ENCODE results near the gene CHPT1. TPM values are rescaled to one million over a fixed set of nuclear protein-coding genes. Genes with fewer than 3 reads are reported as not detected.

The CHPT1 gene
- total and polyA plus RNA-seq, 9 of the 15 experiments (the other 6 are each of a cell fraction or from before 2014, with no cell fraction given), result 15.3 to 210 (median 91.9) TPM

DNA sequence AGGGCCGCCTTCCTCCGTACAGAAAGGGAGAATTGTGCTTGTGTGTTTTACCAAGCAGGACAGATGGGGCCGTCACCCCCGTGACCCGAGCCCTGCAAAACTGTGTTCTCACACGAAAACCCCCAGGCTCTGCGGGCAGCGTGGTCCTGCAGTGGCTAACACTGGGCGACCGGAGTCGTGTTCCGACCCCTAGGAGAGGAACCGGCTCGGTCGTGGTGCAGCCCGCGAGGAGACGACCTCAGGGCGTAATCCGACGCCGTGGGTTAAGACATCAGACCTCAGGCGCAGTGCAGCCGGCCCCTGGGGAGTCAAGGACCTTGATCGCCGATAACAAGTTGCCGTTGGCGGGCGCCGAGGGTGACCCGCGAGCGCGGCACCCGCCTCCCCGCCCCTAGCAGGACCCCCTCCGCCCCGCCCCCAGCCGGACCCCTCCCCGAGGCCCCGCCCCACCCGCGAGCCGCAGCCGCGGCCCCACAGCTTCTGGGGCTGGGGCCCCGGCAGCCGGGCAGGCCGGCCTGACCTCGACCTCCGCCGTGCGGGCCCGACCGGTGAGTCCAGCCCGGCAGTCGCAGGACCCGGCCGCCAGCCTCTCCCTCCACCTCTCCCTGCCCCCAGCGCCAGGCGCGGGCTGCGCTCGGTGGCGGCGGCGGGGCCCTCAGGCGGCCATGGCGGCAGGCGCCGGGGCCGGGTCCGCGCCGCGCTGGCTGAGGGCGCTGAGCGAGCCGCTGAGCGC, at the start of gene CHPT1 (continued):
- TF ChIP-seq, protein P1, sequence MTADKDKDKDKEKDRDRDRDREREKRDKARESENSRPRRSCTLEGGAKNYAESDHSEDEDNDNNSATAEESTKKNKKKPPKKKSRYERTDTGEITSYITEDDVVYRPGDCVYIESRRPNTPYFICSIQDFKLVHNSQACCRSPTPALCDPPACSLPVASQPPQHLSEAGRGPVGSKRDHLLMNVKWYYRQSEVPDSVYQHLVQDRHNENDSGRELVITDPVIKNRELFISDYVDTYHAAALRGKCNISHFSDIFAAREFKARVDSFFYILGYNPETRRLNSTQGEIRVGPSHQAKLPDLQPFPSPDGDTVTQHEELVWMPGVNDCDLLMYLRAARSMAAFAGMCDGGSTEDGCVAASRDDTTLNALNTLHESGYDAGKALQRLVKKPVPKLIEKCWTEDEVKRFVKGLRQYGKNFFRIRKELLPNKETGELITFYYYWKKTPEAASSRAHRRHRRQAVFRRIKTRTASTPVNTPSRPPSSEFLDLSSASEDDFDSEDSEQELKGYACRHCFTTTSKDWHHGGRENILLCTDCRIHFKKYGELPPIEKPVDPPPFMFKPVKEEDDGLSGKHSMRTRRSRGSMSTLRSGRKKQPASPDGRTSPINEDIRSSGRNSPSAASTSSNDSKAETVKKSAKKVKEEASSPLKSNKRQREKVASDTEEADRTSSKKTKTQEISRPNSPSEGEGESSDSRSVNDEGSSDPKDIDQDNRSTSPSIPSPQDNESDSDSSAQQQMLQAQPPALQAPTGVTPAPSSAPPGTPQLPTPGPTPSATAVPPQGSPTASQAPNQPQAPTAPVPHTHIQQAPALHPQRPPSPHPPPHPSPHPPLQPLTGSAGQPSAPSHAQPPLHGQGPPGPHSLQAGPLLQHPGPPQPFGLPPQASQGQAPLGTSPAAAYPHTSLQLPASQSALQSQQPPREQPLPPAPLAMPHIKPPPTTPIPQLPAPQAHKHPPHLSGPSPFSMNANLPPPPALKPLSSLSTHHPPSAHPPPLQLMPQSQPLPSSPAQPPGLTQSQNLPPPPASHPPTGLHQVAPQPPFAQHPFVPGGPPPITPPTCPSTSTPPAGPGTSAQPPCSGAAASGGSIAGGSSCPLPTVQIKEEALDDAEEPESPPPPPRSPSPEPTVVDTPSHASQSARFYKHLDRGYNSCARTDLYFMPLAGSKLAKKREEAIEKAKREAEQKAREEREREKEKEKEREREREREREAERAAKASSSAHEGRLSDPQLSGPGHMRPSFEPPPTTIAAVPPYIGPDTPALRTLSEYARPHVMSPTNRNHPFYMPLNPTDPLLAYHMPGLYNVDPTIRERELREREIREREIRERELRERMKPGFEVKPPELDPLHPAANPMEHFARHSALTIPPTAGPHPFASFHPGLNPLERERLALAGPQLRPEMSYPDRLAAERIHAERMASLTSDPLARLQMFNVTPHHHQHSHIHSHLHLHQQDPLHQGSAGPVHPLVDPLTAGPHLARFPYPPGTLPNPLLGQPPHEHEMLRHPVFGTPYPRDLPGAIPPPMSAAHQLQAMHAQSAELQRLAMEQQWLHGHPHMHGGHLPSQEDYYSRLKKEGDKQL (CRISPR knock-in tag; IDR thresholded peaks at IDR 0.05; ENCODE audit: borderline replicate concordance), result no peak
- TF ChIP-seq STAT5A (IDR thresholded peaks at IDR 0.05; ENCODE audit: borderline replicate concordance, low read length), result no peak
- no peak for TF ChIP-seq ZNF316 (IDR thresholded peaks at IDR 0.05)
- TF ChIP-seq, protein P2, sequence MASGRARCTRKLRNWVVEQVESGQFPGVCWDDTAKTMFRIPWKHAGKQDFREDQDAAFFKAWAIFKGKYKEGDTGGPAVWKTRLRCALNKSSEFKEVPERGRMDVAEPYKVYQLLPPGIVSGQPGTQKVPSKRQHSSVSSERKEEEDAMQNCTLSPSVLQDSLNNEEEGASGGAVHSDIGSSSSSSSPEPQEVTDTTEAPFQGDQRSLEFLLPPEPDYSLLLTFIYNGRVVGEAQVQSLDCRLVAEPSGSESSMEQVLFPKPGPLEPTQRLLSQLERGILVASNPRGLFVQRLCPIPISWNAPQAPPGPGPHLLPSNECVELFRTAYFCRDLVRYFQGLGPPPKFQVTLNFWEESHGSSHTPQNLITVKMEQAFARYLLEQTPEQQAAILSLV (tag; IDR thresholded peaks at IDR 0.05), result no peak
- TF ChIP-seq, protein P3, sequence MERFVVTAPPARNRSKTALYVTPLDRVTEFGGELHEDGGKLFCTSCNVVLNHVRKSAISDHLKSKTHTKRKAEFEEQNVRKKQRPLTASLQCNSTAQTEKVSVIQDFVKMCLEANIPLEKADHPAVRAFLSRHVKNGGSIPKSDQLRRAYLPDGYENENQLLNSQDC (CRISPR knock-in tag; IDR thresholded peaks at IDR 0.05), result no peak
- no peak for TF ChIP-seq ZNF253 (CRISPR knock-in tag; conservative IDR thresholded peaks at IDR 0.05)
- TF ChIP-seq, protein P4, sequence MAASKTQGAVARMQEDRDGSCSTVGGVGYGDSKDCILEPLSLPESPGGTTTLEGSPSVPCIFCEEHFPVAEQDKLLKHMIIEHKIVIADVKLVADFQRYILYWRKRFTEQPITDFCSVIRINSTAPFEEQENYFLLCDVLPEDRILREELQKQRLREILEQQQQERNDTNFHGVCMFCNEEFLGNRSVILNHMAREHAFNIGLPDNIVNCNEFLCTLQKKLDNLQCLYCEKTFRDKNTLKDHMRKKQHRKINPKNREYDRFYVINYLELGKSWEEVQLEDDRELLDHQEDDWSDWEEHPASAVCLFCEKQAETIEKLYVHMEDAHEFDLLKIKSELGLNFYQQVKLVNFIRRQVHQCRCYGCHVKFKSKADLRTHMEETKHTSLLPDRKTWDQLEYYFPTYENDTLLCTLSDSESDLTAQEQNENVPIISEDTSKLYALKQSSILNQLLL (CRISPR knock-in tag; IDR thresholded peaks at IDR 0.05; ENCODE audit: borderline replicate concordance), result no peak
- 0 out of 4 replicates have a peak, but pooled peaks of 1 of the 2 experiments have one; percentile 28 for TF ChIP-seq SRF (CRISPR knock-in tag; IDR thresholded peaks at IDR 0.05)
- TF ChIP-seq, protein P5, sequence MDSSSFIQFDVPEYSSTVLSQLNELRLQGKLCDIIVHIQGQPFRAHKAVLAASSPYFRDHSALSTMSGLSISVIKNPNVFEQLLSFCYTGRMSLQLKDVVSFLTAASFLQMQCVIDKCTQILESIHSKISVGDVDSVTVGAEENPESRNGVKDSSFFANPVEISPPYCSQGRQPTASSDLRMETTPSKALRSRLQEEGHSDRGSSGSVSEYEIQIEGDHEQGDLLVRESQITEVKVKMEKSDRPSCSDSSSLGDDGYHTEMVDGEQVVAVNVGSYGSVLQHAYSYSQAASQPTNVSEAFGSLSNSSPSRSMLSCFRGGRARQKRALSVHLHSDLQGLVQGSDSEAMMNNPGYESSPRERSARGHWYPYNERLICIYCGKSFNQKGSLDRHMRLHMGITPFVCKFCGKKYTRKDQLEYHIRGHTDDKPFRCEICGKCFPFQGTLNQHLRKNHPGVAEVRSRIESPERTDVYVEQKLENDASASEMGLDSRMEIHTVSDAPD (CRISPR knock-in tag; IDR thresholded peaks at IDR 0.05), result no peak
- no peak for TF ChIP-seq RBM25 (IDR thresholded peaks at IDR 0.05; ENCODE audit: low read depth, low read length, severe bottlenecking)
- TF ChIP-seq POLR3G (IDR thresholded peaks at IDR 0.05; ENCODE audit: extremely low read depth, insufficient read length, insufficient replicate concordance), result no peak
- TF ChIP-seq ZFP30 (CRISPR knock-in tag; IDR thresholded peaks at IDR 0.05; ENCODE audit: borderline replicate concordance), result no peak
- no peak for TF ChIP-seq EHMT2 (IDR thresholded peaks at IDR 0.05)
- TF ChIP-seq, protein P6, sequence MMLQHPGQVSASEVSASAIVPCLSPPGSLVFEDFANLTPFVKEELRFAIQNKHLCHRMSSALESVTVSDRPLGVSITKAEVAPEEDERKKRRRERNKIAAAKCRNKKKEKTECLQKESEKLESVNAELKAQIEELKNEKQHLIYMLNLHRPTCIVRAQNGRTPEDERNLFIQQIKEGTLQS (IDR thresholded peaks at IDR 0.05), result no peak
- TF ChIP-seq, protein P6 (CRISPR knock-in tag; conservative IDR thresholded peaks at IDR 0.05), result no peak
- no peak for TF ChIP-seq SIX5 (IDR thresholded peaks at IDR 0.05; ENCODE audit: borderline replicate concordance in 1 of 2, insufficient read depth in 1 of 2, low read depth in 1 of 2, low read length in 2 of 2)

Measured in K562 (cell line).